22Rv1 (cell line): ENCODE results near the gene SH2B2.
"Not testable (repeated sequence)": the region's sequence is repeated elsewhere in the genome, so short reads cannot be mapped to it uniquely, and the experiment has no call there.

Source experiments
- H3K27ac ChIP-seq: fragments of 450-650 bp; 2 replicates; pipeline ENCODE4 v1.5.1; 2017
- ZFX ChIP-seq: fragments of 450-650 bp; IDR thresholded peaks from 2 replicates; pipeline ENCODE4 v1.6.1; 2017; ENCODE audit warnings: antibody characterized with exemption, borderline replicate concordance
- TF ChIP-seq, protein P1 (sequence below): fragments of 450-650 bp; IDR thresholded peaks from 2 replicates; pipeline ENCODE4 v1.5.1; 2017; ENCODE audit warnings: mild to moderate bottlenecking

SH2B2 gene

DNA sequence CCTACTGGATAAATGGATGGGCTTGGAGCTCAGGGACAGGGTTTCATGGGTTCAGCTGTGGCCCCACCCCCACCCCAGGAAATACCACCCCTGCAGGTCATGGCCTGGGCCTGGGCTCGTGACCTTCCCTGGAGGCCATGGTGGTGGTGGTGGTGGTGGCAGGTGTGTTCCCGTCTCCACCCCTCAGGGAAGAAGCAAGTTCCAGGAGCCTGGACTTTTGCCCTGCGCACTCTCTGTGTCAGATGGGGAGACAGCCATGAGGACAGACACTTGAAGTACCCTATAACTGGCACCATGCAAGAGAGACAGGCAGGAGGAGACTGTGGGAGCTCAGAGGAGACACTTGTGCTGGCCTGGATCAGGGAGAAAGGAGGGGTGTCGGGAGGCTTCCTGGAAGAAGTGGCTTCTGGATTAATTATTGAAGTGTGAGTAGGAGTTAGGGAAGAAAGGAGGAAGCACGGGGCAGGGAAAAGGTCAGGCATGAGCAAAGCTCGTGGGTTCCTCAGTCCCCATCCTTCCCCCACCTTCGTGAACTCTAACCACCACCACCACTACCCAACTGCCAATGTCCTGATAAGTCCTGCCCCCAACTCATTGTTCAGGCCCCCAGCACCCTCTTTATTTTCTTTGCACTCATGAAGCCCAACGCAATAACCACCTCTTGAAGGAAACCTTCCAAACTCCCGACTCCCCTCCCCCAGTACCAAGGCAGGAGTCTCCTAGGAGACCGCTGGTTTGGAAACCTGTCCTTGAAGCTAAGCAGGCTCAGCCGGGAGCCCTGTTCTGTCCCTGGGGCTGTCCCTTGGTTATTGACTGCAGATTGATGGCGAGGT is 8.9 kb downstream of the SH2B2 start:
- no peak overlapping the region for H3K27ac ChIP-seq

DNA sequence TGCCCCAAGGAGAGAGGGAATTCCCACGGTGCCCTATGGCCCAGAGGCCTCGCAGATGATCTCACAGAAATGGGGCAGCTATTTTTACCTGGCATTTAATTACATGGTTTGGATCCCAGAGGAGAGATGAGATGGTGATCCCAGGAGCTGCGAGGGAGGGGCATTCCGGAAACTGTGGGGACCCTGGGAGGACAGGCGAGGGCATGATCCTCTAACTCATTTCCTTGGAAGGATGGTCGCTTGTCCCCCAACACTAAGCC is 9.4 kb downstream of the SH2B2 start:
- TF ChIP-seq, protein P1, sequence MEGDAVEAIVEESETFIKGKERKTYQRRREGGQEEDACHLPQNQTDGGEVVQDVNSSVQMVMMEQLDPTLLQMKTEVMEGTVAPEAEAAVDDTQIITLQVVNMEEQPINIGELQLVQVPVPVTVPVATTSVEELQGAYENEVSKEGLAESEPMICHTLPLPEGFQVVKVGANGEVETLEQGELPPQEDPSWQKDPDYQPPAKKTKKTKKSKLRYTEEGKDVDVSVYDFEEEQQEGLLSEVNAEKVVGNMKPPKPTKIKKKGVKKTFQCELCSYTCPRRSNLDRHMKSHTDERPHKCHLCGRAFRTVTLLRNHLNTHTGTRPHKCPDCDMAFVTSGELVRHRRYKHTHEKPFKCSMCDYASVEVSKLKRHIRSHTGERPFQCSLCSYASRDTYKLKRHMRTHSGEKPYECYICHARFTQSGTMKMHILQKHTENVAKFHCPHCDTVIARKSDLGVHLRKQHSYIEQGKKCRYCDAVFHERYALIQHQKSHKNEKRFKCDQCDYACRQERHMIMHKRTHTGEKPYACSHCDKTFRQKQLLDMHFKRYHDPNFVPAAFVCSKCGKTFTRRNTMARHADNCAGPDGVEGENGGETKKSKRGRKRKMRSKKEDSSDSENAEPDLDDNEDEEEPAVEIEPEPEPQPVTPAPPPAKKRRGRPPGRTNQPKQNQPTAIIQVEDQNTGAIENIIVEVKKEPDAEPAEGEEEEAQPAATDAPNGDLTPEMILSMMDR = no peak
- TF ChIP-seq ZFX = no peak
- H3K27ac ChIP-seq = no peak overlapping the region

More for the DNA sequence above, 8.9 kb downstream of the SH2B2 start:
- no peak for TF ChIP-seq ZFX
- TF ChIP-seq, protein P1 = no peak

DNA sequence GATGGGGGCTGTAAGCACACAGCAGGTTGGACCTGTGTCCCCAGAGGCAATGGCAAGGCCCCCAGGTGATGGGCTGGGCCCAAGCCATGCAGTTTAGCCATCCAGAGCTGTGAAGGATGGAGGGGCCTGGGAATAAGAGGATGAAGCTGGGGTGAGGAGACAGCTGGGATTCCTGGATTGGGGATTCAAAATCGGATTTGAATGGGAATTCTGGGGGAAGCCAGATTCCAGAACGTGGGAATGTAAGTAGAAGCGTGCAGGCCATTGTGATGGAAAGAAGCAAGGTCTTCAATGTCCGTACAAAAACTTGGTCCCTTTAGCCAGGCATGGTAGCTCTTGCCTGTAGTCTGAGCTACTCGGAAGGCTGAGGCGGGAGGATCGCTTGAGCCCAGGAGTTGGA is 9.8 kb downstream of the SH2B2 start:
- no peak overlapping the region for H3K27ac ChIP-seq
- TF ChIP-seq ZFX = no peak
- TF ChIP-seq, protein P1 = no peak

DNA sequence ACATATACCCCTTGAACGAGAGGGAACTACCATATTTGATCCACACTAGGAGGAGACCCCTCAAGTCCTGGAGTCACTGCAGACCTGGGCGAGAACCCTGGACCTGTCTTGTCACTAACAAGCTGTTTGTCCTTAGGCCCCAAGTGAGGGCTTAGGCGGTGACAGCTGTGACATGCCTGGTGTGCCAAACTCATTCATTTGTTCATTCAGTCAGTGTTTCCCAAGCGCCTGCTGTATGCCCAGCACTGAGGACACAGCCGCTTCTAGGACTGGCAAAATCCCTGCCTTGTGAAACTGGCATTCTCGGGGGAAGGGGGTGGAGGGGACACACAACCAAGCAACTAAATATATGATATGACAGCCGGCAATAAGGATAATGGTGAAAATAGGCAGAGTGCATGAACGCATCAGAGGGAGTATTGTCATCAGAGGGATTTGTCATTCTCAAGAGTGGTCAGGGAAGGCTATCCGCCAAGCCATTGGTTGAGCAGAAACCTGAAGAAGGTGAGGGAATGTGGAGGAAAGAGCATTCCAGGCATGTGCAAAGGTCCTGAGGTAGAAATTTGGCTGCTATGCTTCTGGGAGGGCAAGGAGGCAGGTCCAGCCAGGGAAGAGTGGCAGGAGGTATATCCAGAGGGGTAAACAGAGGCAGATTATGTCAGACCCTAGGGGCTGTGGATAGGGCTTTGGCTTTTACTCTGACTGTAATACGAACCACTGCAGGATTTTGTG is 11.0 kb downstream of the SH2B2 start:
- no peak overlapping the region for H3K27ac ChIP-seq
- TF ChIP-seq ZFX = no peak
- TF ChIP-seq, protein P1 = no peak

DNA sequence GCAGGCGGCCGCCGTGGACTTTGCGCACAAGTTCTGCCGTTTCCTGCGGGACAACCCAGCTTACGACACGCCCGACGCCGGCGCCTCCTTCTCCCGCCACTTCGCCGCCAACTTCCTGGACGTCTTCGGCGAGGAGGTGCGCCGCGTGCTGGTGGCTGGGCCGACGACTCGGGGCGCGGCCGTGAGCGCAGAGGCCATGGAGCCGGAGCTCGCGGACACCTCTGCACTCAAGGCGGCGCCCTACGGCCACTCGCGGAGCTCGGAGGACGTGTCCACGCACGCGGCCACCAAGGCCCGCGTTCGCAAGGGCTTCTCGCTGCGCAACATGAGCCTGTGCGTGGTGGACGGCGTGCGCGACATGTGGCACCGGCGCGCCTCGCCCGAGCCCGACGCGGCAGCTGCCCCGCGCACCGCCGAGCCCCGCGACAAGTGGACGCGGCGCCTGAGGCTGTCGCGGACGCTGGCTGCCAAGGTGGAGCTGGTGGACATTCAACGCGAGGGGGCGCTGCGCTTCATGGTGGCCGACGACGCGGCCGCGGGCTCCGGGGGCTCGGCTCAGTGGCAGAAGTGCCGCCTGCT is 14.1 kb downstream of the SH2B2 start:
- TF ChIP-seq, protein P1 = no peak
- no peak for TF ChIP-seq ZFX
- H3K27ac ChIP-seq = no peak overlapping the region

DNA sequence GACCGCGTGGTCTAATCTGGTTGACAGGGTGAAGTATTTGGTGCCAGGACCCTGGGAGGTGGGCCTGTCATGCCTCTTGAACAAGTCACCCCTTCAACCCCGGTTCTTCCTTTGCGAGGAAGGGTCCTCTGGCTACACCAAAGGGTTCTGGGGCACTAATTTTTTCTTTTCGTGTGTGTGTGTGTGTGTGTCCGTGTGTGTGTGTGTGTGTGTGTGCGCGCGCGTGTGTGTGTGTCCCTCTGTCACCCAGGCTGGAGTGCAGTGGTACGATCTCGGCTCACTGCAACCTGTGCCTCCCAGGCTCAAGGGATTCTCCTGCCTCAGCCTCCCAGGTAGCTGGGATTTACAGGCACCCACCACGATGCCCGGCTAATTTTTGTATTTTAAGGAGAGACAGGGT is 14.7 kb downstream of the SH2B2 start:
- H3K27ac ChIP-seq = not testable (repeated sequence)

DNA sequence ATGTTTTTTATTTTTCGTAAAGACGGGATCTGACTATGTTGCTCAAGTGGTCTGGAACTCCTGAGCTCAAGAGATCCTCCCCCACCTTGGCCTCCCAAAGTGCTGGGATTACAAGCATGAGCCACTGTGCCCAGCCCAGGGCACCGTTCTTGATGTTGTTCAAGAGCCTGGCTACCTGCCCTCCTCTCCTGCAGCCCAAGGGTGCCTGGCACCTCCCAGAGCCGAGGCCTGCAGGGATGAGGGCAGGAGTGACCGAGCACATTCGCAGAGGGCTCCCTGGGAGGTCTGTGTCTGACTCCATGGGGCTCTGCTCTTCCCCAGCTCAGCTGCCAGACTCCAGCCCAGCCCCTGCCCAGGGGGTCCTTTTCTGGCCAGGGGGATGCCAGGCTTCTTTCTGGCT is 15.4 kb downstream of the SH2B2 start:
- TF ChIP-seq, protein P1 = no peak
- H3K27ac ChIP-seq = no peak overlapping the region
